Neural progenitor cell (in vitro differentiated cells): ENCODE results near the gene PREP.

Experiments
- CTCF ChIP-seq: fragments of 200-600 bp; sonication (generic); IDR thresholded peaks from 2 replicates; pipeline ENCODE4 v1.5.1; 2017; ENCODE audit warnings: antibody characterized with exemption, mild to moderate bottlenecking
- EZH2 ChIP-seq: fragments of 200-600 bp; sonication (generic); IDR thresholded peaks from 2 replicates; pipeline ENCODE4 v1.6.1; 2017; ENCODE audit warnings: antibody characterized with exemption, mild to moderate bottlenecking, moderate library complexity

GRCh38 chr6:105320271-105320670, 82.6 kb downstream of the PREP start:
- TF ChIP-seq CTCF (no peak), EZH2 (no peak)
